SK-N-SH (cell line): ENCODE measurements around the gene BARX1. TPM values are rescaled to one million over a fixed set of nuclear protein-coding genes. Genes with fewer than 3 reads are reported as not detected.

Source experiments
- CTCF ChIA-PET: fragments of 300-600, 350-600 bp; formaldehyde crosslinking; extraction: SDS; loops from one replicate; lab custom pipeline; 2021; lab: Yijun Ruan, JAX
- POLR2A ChIA-PET: fragments of 350-600 bp; sonication (Branson Sonifier 250); formaldehyde crosslinking; extraction: SDS; loops from one replicate; lab custom pipeline; 2020; ENCODE audit warnings: antibody characterized with exemption, inconsistent platforms; lab: Yijun Ruan, JAX
- DNase-seq: peaks from one replicate; pipeline ENCODE4 v3.0.0; 2012
- H2AFZ ChIP-seq: fragments of 200-600 bp; sonication (generic); 2 replicates; pipeline ENCODE4 v1.8.1; 2016; ENCODE audit warnings: antibody characterized with exemption, mild to moderate bottlenecking, low read depth
- H3F3A ChIP-seq: fragments of 200-600 bp; sonication (generic); replicated peaks from 2 replicates; pipeline ENCODE3; 2016; ENCODE audit warnings: antibody characterized with exemption, mild to moderate bottlenecking; ENCODE audit not compliant: insufficient read depth
- H3K27ac ChIP-seq, 2 experiments: fragments of 200-500 bp in 1 of 2; fragments of 200-600 bp in 1 of 2; sonication (Bioruptor generic) in 1 of 2; sonication (generic), shearing (Covaris generic) in 1 of 2; 2 replicates each; pipeline versions ENCODE4 v1.5.1 to v1.6.1; 2014 to 2016; ENCODE audit warnings: low read depth in 2 of 2, inconsistent platforms in 1 of 2, low read length in 1 of 2, mild to moderate bottlenecking in 1 of 2, mixed read lengths in 1 of 2
- H3K27me3 ChIP-seq: fragments of 200-600 bp; sonication (generic), shearing (Covaris generic); 2 replicates; pipeline ENCODE4 v1.6.1; 2016; ENCODE audit warnings: mixed run types; ENCODE audit not compliant: insufficient read depth
- H3K36me3 ChIP-seq, 2 experiments: fragments of 200-500 bp in 1 of 2; fragments of 200-600 bp in 1 of 2; sonication (Bioruptor generic) in 1 of 2; sonication (generic) in 1 of 2; replicated peaks in 1 of 2; 2 replicates each; pipeline versions ENCODE3 to v1.5.1; 2014 to 2016; ENCODE audit warnings: low read length in 1 of 2, mild to moderate bottlenecking in 1 of 2; ENCODE audit not compliant: insufficient read depth in 2 of 2, control insufficient read depth in 1 of 2
- H3K4me1 ChIP-seq, 2 experiments: fragments of 200-500 bp in 1 of 2; fragments of 200-600 bp in 1 of 2; sonication (Bioruptor generic) in 1 of 2; sonication (generic), shearing (Covaris generic) in 1 of 2; 2 replicates each; pipeline versions ENCODE4 v1.5.1 to v1.6.1; 2014 to 2016; ENCODE audit warnings: low read depth in 1 of 2, low read length in 1 of 2, mixed run types in 1 of 2; ENCODE audit not compliant: insufficient read depth in 2 of 2, control insufficient read depth in 1 of 2
- H3K4me2 ChIP-seq: fragments of 200-600 bp; sonication (generic), shearing (Covaris generic); 2 replicates; pipeline ENCODE4 v1.6.1; 2017; ENCODE audit warnings: mixed run types
- H3K4me3 ChIP-seq, 2 experiments: fragments of 200-500 bp in 1 of 2; fragments of 200-600 bp in 1 of 2; sonication (Bioruptor generic) in 1 of 2; sonication (generic), shearing (Covaris generic) in 1 of 2; 2 replicates each; pipeline versions ENCODE4 v1.5.1 to v1.8.1; 2014 to 2016; ENCODE audit warnings: low read depth in 2 of 2, inconsistent platforms in 1 of 2, low read length in 1 of 2, mild to moderate bottlenecking in 1 of 2, mixed read lengths in 1 of 2, moderate library complexity in 1 of 2
- H3K79me2 ChIP-seq: fragments of 200-600 bp; sonication (generic); 2 replicates; pipeline ENCODE4 v1.8.1; 2017; ENCODE audit warnings: mild to moderate bottlenecking; ENCODE audit not compliant: insufficient read depth
- H3K9ac ChIP-seq: fragments of 200-600 bp; sonication (generic); 2 replicates; pipeline ENCODE4 v1.6.1; 2017; ENCODE audit warnings: mixed run types
- H3K9me2 ChIP-seq: fragments of 200-600 bp; sonication (generic); 2 replicates; pipeline ENCODE4 v1.6.1; 2017; ENCODE audit warnings: mixed run types
- H3K9me3 ChIP-seq: fragments of 200-600 bp; sonication (generic); 2 replicates; pipeline ENCODE4 v1.6.1; 2017; ENCODE audit warnings: mixed run types, mild to moderate bottlenecking, moderate library complexity
- H4K20me1 ChIP-seq: fragments of 200-600 bp; sonication (generic); 2 replicates; pipeline ENCODE4 v1.6.1; 2017; ENCODE audit warnings: mild to moderate bottlenecking, mixed run types; ENCODE audit not compliant: insufficient read depth
- ELF1 ChIP-seq: IDR thresholded peaks from 2 replicates; pipeline ENCODE4 v1.4.0; 2012
- FOSL2 ChIP-seq: IDR thresholded peaks from 2 replicates; pipeline ENCODE4 v1.4.0; 2012; ENCODE audit warnings: low read depth, mild to moderate bottlenecking, moderate library complexity, borderline replicate concordance
- GATA2 ChIP-seq: sonication (generic); formaldehyde crosslinking; IDR thresholded peaks from 2 replicates; pipeline ENCODE4 v1.5.0; 2020; ENCODE audit warnings: mild to moderate bottlenecking, missing genetic modification reagents
- JUND ChIP-seq: IDR thresholded peaks from 2 replicates; pipeline ENCODE4 v1.4.0; 2012
- MEF2A ChIP-seq: IDR thresholded peaks from 2 replicates; pipeline ENCODE4 v1.4.0; 2012; ENCODE audit warnings: low read depth, borderline replicate concordance
- NFIC ChIP-seq: IDR thresholded peaks from 2 replicates; pipeline ENCODE4 v1.4.0; 2012; ENCODE audit warnings: borderline replicate concordance
- POLR2AphosphoS5 ChIP-seq: IDR thresholded peaks from 2 replicates; pipeline ENCODE4 v1.6.1; 2012; ENCODE audit warnings: low read depth, low read length
- RCOR1 ChIP-seq: fragments of 150-350 bp; IDR thresholded peaks from 2 replicates; pipeline ENCODE4 v1.6.1; 2017; ENCODE audit warnings: antibody characterized with exemption, low read length
- SIN3A ChIP-seq: IDR thresholded peaks from 2 replicates; pipeline ENCODE4 v1.6.1; 2012; ENCODE audit warnings: low read depth, mild to moderate bottlenecking, low read length, moderate library complexity, borderline replicate concordance
- TAF1 ChIP-seq: IDR thresholded peaks from 2 replicates; pipeline ENCODE4 v1.6.1; 2012; ENCODE audit warnings: low read depth, mild to moderate bottlenecking, low read length, moderate library complexity, borderline replicate concordance
- TCF12 ChIP-seq: IDR thresholded peaks from 2 replicates; pipeline ENCODE4 v1.4.0; 2012
- WGBS: methylation state at CpG from one replicate; pipeline ENCODE4 v1.1.6; 2017; ENCODE audit warnings: low lambda C conversion rate; 5-methylcytosine and 5-hydroxymethylcytosine counted together
- polyA plus RNA-seq, 3 experiments: library from polyadenylated mRNA; depleted of rRNA; stranded (reverse); fragments of >200 nt; gene quantifications; 2 replicates each; pipeline ENCODE4 v1.2.3, GENCODE V29; 2012
- TF ChIP-seq, protein P1 (sequence below): IDR thresholded peaks from 2 replicates; pipeline ENCODE4; 2012
- TF ChIP-seq, protein P2 (sequence below): fragments of 150-350 bp; IDR thresholded peaks from 2 replicates; pipeline ENCODE4 v1.6.1; 2017; ENCODE audit warnings: antibody characterized with exemption, low read length, low read depth, borderline replicate concordance
- TF ChIP-seq, protein P3 (sequence below): fragments of 150-350 bp; IDR thresholded peaks from 2 replicates; pipeline ENCODE4 v1.6.1; 2016; ENCODE audit warnings: mild to moderate bottlenecking, low read depth, low read length
- TF ChIP-seq, protein P4 (sequence below): IDR thresholded peaks from 2 replicates; pipeline ENCODE4 v1.4.0; 2012; ENCODE audit warnings: low read depth
- TF ChIP-seq, protein P5 (sequence below): IDR thresholded peaks from 2 replicates; pipeline ENCODE4 v1.6.1; 2012; ENCODE audit warnings: mild to moderate bottlenecking, low read depth, low read length, moderate library complexity

BARX1 gene
- polyA plus RNA-seq, 1 of the 3 experiments (the other 2 are of a cell fraction) = not detected

DNA sequence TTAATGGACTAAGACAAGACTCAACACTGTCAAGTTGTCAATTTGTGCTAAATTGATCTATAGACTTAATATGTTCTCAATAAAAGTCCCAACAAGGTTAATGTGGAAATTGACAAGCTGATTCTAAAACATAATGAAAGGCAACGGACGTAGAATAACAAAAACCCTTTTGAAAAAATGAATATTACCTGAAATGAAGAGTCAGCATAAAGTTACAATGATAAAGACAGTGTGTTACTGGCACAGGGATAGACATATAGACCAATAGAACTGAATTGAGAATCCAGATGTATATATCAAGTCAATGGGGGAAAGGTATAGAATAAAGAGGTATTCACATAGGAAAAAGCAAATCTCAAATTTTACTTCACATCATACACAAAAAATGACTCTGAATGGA lies 37.7 kb upstream of the BARX1 start:
- TF ChIP-seq POLR2AphosphoS5 (no peak), MEF2A (no peak), TAF1 (no peak), NFIC (no peak)
- TF ChIP-seq, protein P1, sequence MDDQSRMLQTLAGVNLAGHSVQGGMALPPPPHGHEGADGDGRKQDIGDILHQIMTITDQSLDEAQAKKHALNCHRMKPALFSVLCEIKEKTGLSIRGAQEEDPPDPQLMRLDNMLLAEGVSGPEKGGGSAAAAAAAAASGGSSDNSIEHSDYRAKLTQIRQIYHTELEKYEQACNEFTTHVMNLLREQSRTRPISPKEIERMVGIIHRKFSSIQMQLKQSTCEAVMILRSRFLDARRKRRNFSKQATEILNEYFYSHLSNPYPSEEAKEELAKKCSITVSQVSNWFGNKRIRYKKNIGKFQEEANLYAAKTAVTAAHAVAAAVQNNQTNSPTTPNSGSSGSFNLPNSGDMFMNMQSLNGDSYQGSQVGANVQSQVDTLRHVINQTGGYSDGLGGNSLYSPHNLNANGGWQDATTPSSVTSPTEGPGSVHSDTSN = no peak
- TF ChIP-seq, protein P2, sequence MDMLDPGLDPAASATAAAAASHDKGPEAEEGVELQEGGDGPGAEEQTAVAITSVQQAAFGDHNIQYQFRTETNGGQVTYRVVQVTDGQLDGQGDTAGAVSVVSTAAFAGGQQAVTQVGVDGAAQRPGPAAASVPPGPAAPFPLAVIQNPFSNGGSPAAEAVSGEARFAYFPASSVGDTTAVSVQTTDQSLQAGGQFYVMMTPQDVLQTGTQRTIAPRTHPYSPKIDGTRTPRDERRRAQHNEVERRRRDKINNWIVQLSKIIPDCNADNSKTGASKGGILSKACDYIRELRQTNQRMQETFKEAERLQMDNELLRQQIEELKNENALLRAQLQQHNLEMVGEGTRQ = no peak
- TF ChIP-seq, protein P3, sequence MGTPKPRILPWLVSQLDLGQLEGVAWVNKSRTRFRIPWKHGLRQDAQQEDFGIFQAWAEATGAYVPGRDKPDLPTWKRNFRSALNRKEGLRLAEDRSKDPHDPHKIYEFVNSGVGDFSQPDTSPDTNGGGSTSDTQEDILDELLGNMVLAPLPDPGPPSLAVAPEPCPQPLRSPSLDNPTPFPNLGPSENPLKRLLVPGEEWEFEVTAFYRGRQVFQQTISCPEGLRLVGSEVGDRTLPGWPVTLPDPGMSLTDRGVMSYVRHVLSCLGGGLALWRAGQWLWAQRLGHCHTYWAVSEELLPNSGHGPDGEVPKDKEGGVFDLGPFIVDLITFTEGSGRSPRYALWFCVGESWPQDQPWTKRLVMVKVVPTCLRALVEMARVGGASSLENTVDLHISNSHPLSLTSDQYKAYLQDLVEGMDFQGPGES = no peak
- TF ChIP-seq, all 33 proteins: peak for 0
- 47% methylated on average over 2 of the region's 2 CpGs for WGBS
- Histone ChIP-seq H3K4me1 (no peaks in the 10 kb centered on the region; a peak in 1 of 4 replicates), H4K20me1 (no peaks in the 10 kb centered on the region), H3K9me3 (no peaks in the 10 kb centered on the region), H3K4me3 (no peak overlapping the region), H3K36me3 (no peaks in the 10 kb centered on the region), H3K27ac (no peak overlapping the region), H2AFZ (no peak overlapping the region), H3K79me2 (no peaks in the 10 kb centered on the region), H3K4me2 (no peak overlapping the region), H3K9ac (no peak overlapping the region), H3F3A (no peaks in the 10 kb centered on the region), H3K9me2 (no peaks in the 10 kb centered on the region), H3K27me3 (no peaks in the 10 kb centered on the region)
- no peak for DNase-seq
- ChIA-PET CTCF (interaction anchor here (1.3 to 2.0 kb wide), 3 partner anchors 9 to 221 kb away, joined by 5 to 8 read pairs (median 8); no protein-coding TSS in a partner anchor), POLR2A (interaction anchor here (0.6 kb wide), 1 partner anchor 18 kb away, joined by 3 read pairs; no protein-coding TSS in a partner anchor)

DNA sequence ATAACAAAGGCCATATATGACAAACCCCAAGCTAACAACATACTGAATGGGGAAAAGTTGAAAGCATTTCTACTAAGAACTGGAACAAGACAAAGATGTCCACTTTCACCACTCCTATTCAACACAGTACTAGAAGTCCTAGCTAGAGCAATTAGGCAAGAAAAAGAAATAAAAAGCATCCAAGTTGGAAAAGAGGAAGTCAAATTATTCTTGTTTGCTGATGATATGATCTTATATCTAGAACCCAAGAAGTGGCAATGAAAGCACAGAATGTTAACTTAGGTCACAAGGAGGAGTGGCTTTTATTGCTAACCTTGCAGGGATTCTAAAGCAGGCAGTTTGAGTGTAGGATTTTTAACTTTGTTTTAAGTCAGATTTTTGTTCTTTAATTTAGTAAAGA lies 35.3 kb upstream of the BARX1 start:
- no peaks in the 10 kb centered on the region for H3F3A ChIP-seq
- no peaks in the 10 kb centered on the region for H3K36me3 ChIP-seq
- TF ChIP-seq TCF12 = no peak
- no peak for TF ChIP-seq SIN3A
- TF ChIP-seq FOSL2 = no peak
- no peak for TF ChIP-seq JUND
- TF ChIP-seq, protein P4, sequence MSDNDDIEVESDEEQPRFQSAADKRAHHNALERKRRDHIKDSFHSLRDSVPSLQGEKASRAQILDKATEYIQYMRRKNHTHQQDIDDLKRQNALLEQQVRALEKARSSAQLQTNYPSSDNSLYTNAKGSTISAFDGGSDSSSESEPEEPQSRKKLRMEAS = no peak
- TF ChIP-seq RCOR1 = no peak
- no peak for TF ChIP-seq GATA2 (CRISPR knock-in tag)
- no peak for TF ChIP-seq MEF2A
- TF ChIP-seq ELF1 = no peak
- TF ChIP-seq, protein P5, sequence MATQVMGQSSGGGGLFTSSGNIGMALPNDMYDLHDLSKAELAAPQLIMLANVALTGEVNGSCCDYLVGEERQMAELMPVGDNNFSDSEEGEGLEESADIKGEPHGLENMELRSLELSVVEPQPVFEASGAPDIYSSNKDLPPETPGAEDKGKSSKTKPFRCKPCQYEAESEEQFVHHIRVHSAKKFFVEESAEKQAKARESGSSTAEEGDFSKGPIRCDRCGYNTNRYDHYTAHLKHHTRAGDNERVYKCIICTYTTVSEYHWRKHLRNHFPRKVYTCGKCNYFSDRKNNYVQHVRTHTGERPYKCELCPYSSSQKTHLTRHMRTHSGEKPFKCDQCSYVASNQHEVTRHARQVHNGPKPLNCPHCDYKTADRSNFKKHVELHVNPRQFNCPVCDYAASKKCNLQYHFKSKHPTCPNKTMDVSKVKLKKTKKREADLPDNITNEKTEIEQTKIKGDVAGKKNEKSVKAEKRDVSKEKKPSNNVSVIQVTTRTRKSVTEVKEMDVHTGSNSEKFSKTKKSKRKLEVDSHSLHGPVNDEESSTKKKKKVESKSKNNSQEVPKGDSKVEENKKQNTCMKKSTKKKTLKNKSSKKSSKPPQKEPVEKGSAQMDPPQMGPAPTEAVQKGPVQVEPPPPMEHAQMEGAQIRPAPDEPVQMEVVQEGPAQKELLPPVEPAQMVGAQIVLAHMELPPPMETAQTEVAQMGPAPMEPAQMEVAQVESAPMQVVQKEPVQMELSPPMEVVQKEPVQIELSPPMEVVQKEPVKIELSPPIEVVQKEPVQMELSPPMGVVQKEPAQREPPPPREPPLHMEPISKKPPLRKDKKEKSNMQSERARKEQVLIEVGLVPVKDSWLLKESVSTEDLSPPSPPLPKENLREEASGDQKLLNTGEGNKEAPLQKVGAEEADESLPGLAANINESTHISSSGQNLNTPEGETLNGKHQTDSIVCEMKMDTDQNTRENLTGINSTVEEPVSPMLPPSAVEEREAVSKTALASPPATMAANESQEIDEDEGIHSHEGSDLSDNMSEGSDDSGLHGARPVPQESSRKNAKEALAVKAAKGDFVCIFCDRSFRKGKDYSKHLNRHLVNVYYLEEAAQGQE = no peak
- no peak overlapping the region for H3K9ac ChIP-seq
- no peaks in the 10 kb centered on the region for H3K27me3 ChIP-seq
- CTCF ChIA-PET = interaction anchor here (0.7 to 1.9 kb wide), 2 partner anchors 12 to 19 kb away, joined by 3 to 9 read pairs; no protein-coding TSS in a partner anchor
- H3K4me1 ChIP-seq = no peaks in the 10 kb centered on the region; a peak in 1 of 4 replicates
- POLR2A ChIA-PET = no interaction called here
- no peaks in the 10 kb centered on the region for H3K79me2 ChIP-seq
- no peaks in the 10 kb centered on the region for H4K20me1 ChIP-seq
- no peak overlapping the region for H3K4me3 ChIP-seq
- H3K9me3 ChIP-seq = no peaks in the 10 kb centered on the region
- H3K4me2 ChIP-seq = no peak overlapping the region
- no peaks in the 10 kb centered on the region for H3K9me2 ChIP-seq
- H2AFZ ChIP-seq = no peak overlapping the region
- H3K27ac ChIP-seq = no peak overlapping the region
- DNase-seq = no peak
